Coronary artery (tissue), 2 donors: ENCODE data around the gene SNX27.

Source experiments
- DNase-seq: peaks from one replicate; pipeline ENCODE4 v3.0.0-alpha.2; 2017; ENCODE audit warnings: low spot score
- H3K27ac ChIP-seq, 2 donors: fragments of 200-600 bp; sonication (generic); one replicate each; pipeline ENCODE4 v1.5.1; 2016 to 2019
- H3K4me3 ChIP-seq: fragments of 200-600 bp; sonication (generic); 2 replicates; pipeline ENCODE4 v1.5.1; 2016; ENCODE audit warnings: mild to moderate bottlenecking, moderate library complexity
- TF ChIP-seq, protein P1 (sequence below): fragments of 200-600 bp; sonication (generic); IDR thresholded peaks from one replicate; pipeline ENCODE4 v1.5.1; 2019; ENCODE audit warnings: antibody characterized with exemption

Gene SNX27

DNA sequence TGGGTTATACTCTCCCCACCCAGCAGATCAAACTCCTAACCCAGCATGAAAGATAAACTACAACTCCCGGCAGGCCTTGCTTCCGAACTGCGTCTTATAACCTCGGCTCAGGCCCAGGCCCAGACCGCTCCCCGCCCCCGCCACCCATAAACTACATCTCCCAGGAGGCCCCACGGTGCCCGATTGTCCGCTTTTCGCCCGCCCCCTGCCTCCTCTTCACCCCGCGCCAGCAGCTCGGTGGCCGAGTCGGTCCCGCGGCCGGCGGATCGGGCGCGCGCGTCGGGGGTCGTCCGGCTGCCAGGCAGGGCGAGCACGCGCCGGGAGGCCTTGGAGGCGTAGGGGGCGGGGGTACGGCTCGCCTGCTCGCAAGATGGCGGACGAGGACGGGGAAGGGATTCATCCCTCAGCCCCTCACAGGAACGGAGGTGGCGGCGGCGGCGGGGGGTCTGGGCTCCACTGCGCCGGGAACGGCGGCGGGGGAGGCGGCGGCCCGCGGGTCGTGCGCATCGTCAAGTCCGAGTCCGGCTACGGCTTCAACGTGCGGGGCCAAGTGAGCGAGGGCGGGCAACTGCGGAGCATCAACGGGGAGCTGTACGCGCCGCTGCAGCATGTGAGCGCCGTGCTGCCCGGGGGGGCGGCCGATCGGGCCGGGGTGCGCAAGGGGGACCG, at the start of gene SNX27:
Gene SNX27, plus strand, starts transcription at position 219 of the 669 bp plus-strand sequence. Its CDS starts 152 bp downstream, at position 371.
- Histone ChIP-seq H3K27ac (peak within 1 kb of the TSS; percentile 90 to 95), H3K4me3 (peak within 1 kb of the TSS; percentile 93)
- DNase-seq = peak; percentile 95
- TF ChIP-seq, protein P1, sequence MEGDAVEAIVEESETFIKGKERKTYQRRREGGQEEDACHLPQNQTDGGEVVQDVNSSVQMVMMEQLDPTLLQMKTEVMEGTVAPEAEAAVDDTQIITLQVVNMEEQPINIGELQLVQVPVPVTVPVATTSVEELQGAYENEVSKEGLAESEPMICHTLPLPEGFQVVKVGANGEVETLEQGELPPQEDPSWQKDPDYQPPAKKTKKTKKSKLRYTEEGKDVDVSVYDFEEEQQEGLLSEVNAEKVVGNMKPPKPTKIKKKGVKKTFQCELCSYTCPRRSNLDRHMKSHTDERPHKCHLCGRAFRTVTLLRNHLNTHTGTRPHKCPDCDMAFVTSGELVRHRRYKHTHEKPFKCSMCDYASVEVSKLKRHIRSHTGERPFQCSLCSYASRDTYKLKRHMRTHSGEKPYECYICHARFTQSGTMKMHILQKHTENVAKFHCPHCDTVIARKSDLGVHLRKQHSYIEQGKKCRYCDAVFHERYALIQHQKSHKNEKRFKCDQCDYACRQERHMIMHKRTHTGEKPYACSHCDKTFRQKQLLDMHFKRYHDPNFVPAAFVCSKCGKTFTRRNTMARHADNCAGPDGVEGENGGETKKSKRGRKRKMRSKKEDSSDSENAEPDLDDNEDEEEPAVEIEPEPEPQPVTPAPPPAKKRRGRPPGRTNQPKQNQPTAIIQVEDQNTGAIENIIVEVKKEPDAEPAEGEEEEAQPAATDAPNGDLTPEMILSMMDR = no peak

DNA sequence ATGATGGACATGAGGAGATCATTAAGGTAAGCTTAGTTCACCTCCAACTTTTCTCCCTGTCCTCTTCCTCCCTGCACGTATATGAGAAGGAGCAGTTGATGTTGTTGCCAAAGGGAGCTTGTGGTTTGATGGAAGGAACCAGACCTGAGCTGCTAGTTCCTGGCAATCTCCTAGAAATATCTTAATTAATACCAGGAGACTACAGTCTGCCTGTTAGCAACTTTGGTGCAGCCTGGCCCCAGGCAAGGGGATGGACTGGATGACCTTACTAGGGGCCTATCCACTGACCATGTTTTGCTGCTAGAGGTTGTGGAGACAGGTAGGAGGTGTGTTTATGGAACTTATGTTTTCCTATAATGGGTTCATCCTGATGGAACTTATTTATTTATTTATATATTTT, 49.2 kb upstream of the SNX27 start:
- TF ChIP-seq, protein P1 = no peak
- H3K27ac ChIP-seq = no peak overlapping the region
- H3K4me3 ChIP-seq = no peak overlapping the region
- no peak for DNase-seq

DNA sequence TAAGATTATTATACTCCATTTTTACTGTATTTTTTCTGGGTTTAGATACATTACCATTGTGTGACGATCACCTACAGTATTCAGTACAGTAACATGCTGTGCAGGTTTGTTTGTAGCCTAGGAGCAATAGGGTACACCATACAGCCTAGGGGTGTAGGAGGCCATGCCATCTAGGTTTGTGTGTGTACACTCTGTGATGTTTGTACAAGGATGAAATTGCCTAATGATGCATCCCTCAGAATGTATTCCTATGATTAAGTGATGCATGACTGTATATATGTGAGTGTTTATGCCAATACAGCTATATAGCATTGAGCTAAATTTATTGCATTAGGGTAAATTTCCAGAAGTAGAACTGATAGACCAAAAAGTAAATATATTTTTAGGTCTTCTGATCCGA, 48.5 kb upstream of the SNX27 start:
- H3K27ac ChIP-seq = no peak overlapping the region
- TF ChIP-seq, protein P1 = no peak
- no peak overlapping the region for H3K4me3 ChIP-seq
- no peak for DNase-seq

DNA sequence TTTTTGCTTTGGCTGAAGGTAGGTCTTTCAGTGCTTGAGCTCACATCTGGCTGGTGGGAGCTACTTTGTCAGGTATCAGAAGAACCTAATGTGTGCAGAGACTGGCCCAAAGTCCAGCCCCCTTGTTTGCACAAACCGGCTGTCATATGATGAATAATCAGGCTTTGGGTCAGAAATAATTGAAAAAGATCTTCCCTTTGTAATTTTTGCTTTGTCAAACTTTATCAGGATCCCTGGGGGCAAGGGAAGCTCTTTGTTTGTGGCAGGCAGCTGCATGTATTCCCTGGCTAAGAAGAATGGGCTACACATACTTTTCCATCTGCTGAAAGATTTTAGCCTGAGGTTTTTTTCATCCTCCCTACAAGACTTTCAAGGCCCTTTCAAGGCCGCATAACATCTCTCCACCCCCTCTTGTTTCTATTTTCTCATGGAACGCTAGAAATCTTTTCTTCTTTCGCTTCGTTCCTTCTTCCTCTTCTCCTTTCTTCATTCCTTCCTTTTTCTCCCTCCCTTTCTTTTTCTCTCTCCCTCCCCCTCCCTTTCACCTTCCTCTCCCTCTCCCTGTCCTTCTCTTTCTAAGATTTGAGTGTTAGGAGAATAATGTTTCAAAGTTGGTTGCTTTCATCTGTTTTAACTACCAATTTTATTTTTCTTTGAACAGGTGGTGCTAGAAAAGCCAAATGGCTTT, 46.2 kb upstream of the SNX27 start:
- TF ChIP-seq, protein P1 = no peak
- no peak for DNase-seq
- Histone ChIP-seq H3K4me3 (no peak overlapping the region), H3K27ac (no peak overlapping the region)

DNA sequence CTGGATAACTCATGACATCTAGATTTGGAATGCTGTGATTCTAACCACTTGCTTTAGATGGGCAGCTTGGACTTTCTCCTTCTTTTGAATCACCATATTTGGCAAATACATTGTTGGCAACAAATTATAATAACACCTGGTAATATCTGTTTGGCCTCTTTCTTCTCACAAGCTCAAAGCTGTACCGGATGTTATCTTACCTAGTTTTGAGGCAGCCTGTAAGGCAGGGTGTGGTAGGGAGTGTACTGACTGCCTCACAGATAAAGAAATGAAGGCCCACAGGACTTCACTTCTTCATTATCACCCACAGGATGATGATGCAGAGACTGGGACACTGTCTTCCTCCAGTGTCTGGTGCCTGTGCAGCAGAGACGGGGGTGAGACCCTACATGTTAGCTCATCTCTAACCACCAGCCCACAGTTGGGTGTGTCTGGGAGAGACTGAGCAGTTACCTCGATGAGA, 43.2 kb upstream of the SNX27 start:
- no peak overlapping the region for H3K27ac ChIP-seq
- DNase-seq = no peak
- no peak overlapping the region for H3K4me3 ChIP-seq
- TF ChIP-seq, protein P1 = no peak

GRCh38 chr1:151570819-151571218, 41.0 kb upstream of the SNX27 start:
- no peak for DNase-seq
- TF ChIP-seq, protein P1 = no peak
- Histone ChIP-seq H3K27ac (no peak overlapping the region), H3K4me3 (no peak overlapping the region)
